Panc1 (cell line): Measurements from ENCODE around the gene CAPZA2. TPM values are rescaled to one million over a fixed set of nuclear protein-coding genes. Genes with fewer than 3 reads are reported as not detected.

Experiments
- ATAC-seq: fragments of 200-7000 bp; cut with Tn5 transposase; 2 replicates; pipeline ENCODE4 v1.9.1; 2020; ENCODE audit warnings: mild to moderate bottlenecking, moderate library complexity
- BruUV-seq: library from RNA; stranded (reverse); fragments of 400-500 nt; replicated peaks from 2 replicates; lab custom pipeline; 2021; lab: Mats Ljungman, UMichigan
- CTCF ChIA-PET: fragments of 300-600 bp; sonication (Branson Sonifier 250); formaldehyde crosslinking; loops from one replicate; lab custom pipeline; 2022; ENCODE audit warnings: antibody characterized with exemption; lab: Charles Lee
- POLR2A ChIA-PET: fragments of 300-600 bp; sonication (Branson Sonifier 250); formaldehyde crosslinking; loops from one replicate; lab custom pipeline; 2022; ENCODE audit warnings: antibody characterized with exemption; lab: Charles Lee
- DNase-seq: peaks from one replicate; pipeline ENCODE4 v3.0.0-alpha.2; 2010; ENCODE audit warnings: low read depth, low spot score
- H3K27ac ChIP-seq: 2 replicates; pipeline ENCODE4 v1.5.1; 2011; ENCODE audit warnings: mild to moderate bottlenecking, low read length, inconsistent platforms
- H3K27me3 ChIP-seq: fragments of 200-500 bp; sonication (Bioruptor generic); 2 replicates; pipeline ENCODE4 v1.6.0; 2014; ENCODE audit warnings: low read length, inconsistent platforms; ENCODE audit not compliant: control insufficient read depth, insufficient read depth
- H3K36me3 ChIP-seq: fragments of 200-500 bp; sonication (Bioruptor generic); 2 replicates; pipeline ENCODE4 v1.5.1; 2014; ENCODE audit warnings: inconsistent platforms, mild to moderate bottlenecking, low read length, moderate library complexity; ENCODE audit not compliant: control insufficient read depth, insufficient read depth
- H3K4me1 ChIP-seq: 2 replicates; pipeline ENCODE4 v1.5.1; 2011; ENCODE audit warnings: inconsistent platforms, mild to moderate bottlenecking, low read length, moderate library complexity; ENCODE audit not compliant: control insufficient read depth, insufficient read depth
- H3K4me3 ChIP-seq, 2 experiments: 2 replicates each; pipeline ENCODE4 v1.5.1; 2011 to 2012; ENCODE audit warnings: low read depth in 2 of 2, low read length in 2 of 2, mild to moderate bottlenecking in 2 of 2, inconsistent platforms in 1 of 2, moderate library complexity in 1 of 2
- H3K9me3 ChIP-seq: fragments of 200-500 bp; sonication (Bioruptor generic); 2 replicates; pipeline ENCODE4 v1.5.1; 2014; ENCODE audit warnings: low read depth, mild to moderate bottlenecking, inconsistent platforms, low read length, moderate library complexity; ENCODE audit not compliant: control insufficient read depth, insufficient read depth
- CTCF ChIP-seq: fragments of 450-650 bp; IDR thresholded peaks from 2 replicates; pipeline ENCODE4 v1.5.1; 2017; ENCODE audit warnings: mild to moderate bottlenecking
- POLR2AphosphoS5 ChIP-seq: IDR thresholded peaks from 2 replicates; pipeline ENCODE4 v1.6.1; 2012; ENCODE audit warnings: mild to moderate bottlenecking, low read depth, low read length, moderate library complexity
- REST ChIP-seq, 2 experiments: IDR thresholded peaks; 2 replicates each; pipeline ENCODE4 v1.6.1; 2011 to 2012; ENCODE audit warnings: low read depth in 2 of 2, control low read depth in 1 of 2, low read length in 1 of 2, mild to moderate bottlenecking in 1 of 2, moderate library complexity in 1 of 2; ENCODE audit not compliant: insufficient read depth in 1 of 2
- SIN3A ChIP-seq: IDR thresholded peaks from 2 replicates; pipeline ENCODE4 v1.6.1; 2012; ENCODE audit warnings: low read depth, mild to moderate bottlenecking, low read length, moderate library complexity, borderline replicate concordance; ENCODE audit not compliant: insufficient read depth
- TCF7L2 ChIP-seq: IDR thresholded peaks from 2 replicates; pipeline ENCODE4 v1.6.1; 2011; ENCODE audit warnings: mild to moderate bottlenecking, low read depth, low read length, inconsistent platforms
- in situ Hi-C: cut with HindIII; loops from 2 replicates; pipeline ENCODE4 v1.10.0; 2016; ENCODE audit warnings: low sequenced_read_pairs, low pct_unique_long_range_greater_than_20kb
- intact Hi-C: fragments of 100-400 bp; cut with micrococcal nuclease; formaldehyde crosslinking; loops from one replicate; pipeline ENCODE4 v1.10.0; 2022; ENCODE audit not compliant: unreplicated experiment
- total RNA-seq: library from RNA; stranded (reverse); gene quantifications from one replicate; pipeline ENCODE4 v1.2.1, GENCODE V29; 2021; ENCODE audit not compliant: unreplicated experiment

Gene CAPZA2
- total RNA-seq, 1 experiment from 2014 or later, result 195 TPM

- no peak overlapping the region for H3K4me3 ChIP-seq
- CTCF ChIA-PET, result no interaction called here
- no peak for TF ChIP-seq POLR2AphosphoS5
- no peak for TF ChIP-seq CTCF
- no peak for TF ChIP-seq SIN3A
- no peak for TF ChIP-seq REST (IDR thresholded peaks at IDR 0.05; ENCODE audit: insufficient read depth in 1 of 2, low read depth in 2 of 2, low read length in 1 of 2)
- no peak for TF ChIP-seq TCF7L2
- H3K36me3 ChIP-seq, result peaks cover 4% of the 10 kb centered on the region; the same call in 1 of the 2 replicates
- in situ Hi-C loops, result no loop called here
- DNase-seq (no peak), ATAC-seq (no peak)
- no peak overlapping the region for H3K27ac ChIP-seq
- no peaks in the 10 kb centered on the region for H3K9me3 ChIP-seq
- POLR2A ChIA-PET, result no interaction called here
- intact Hi-C loops, result no loop called here
- H3K27me3 ChIP-seq, result no peaks in the 10 kb centered on the region
- 0 out of 2 replicates have a peak, but pooled peaks cover 4% of the 10 kb centered on the region for H3K4me1 ChIP-seq
- BruUV-seq, result no TSS peak
These were observed 3.1 kb upstream of the CAPZA2 start for GRCh38 chr7:116859323-116859722.

- intact Hi-C loops, result no loop called here
- ATAC-seq (no peak), DNase-seq (no peak)
- Histone ChIP-seq H3K36me3 (peaks cover 4% of the 10 kb centered on the region; the same call in 1 of the 2 replicates), H3K27ac (peak overlapping the region; percentile 64), H3K27me3 (no peaks in the 10 kb centered on the region), H3K9me3 (no peaks in the 10 kb centered on the region), H3K4me1 (0 out of 2 replicates have a peak, but pooled peaks cover 4% of the 10 kb centered on the region), H3K4me3 (peak overlapping the region; percentile 54 to 92; a peak in 3 of 4 replicates)
- no TSS peak for BruUV-seq
- CTCF ChIA-PET, result no interaction called here
- TF ChIP-seq CTCF, result no peak
- TF ChIP-seq POLR2AphosphoS5, result no peak
- no peak for TF ChIP-seq TCF7L2
- no peak for TF ChIP-seq REST (IDR thresholded peaks at IDR 0.05; ENCODE audit: insufficient read depth in 1 of 2, low read depth in 2 of 2, low read length in 1 of 2)
- no peak for TF ChIP-seq SIN3A
- in situ Hi-C loops, result no loop called here
- POLR2A ChIA-PET, result no interaction called here
These were observed 670 bp upstream of the CAPZA2 start for GRCh38 chr7:116861717-116862116.
